GM21360 (cell line): Measurements from ENCODE around the gene ZNF609.

Experiments
- ATAC-seq: cut with Tn5 transposase; IDR thresholded peaks from one replicate; pipeline ENCODE4 v1.9.1; 2021; ENCODE audit warnings: mild to moderate bottlenecking, moderate library complexity; ENCODE audit not compliant: unreplicated experiment

ZNF609 gene

GRCh38 chr15:64716452-64716851 is 256.1 kb downstream of the ZNF609 start:
- no peak for ATAC-seq

GRCh38 chr15:64717130-64717529 is 256.8 kb downstream of the ZNF609 start:
- ATAC-seq, result no peak

GRCh38 chr15:64717735-64718495 is 257.5 kb downstream of the ZNF609 start:
- ATAC-seq, result no peak

- no peak for ATAC-seq
Observed at GRCh38 chr15:64720188-64720587, 259.8 kb downstream of the ZNF609 start.

- ATAC-seq, result no peak
Observed at GRCh38 chr15:64730151-64730550, 269.8 kb downstream of the ZNF609 start.

- ATAC-seq, result no peak
Observed at GRCh38 chr15:64731012-64731804, 270.8 kb downstream of the ZNF609 start.

GRCh38 chr15:64731805-64732151 is 271.4 kb downstream of the ZNF609 start:
- no peak for ATAC-seq

GRCh38 chr15:64732156-64732860 is 271.9 kb downstream of the ZNF609 start:
- ATAC-seq, result no peak
